Measurements from ENCODE around the gene PTPN9.
"Not testable (repeated sequence)": the region's sequence is repeated elsewhere in the genome, so short reads cannot be mapped to it uniquely, and the experiment has no call there.

PTPN9 gene

GRCh38 chr15:75531041-75531450, 48.1 kb downstream of the PTPN9 start:
- no peak for DNase-seq (ENCODE audit: low read depth in 2 of 2)

DNA sequence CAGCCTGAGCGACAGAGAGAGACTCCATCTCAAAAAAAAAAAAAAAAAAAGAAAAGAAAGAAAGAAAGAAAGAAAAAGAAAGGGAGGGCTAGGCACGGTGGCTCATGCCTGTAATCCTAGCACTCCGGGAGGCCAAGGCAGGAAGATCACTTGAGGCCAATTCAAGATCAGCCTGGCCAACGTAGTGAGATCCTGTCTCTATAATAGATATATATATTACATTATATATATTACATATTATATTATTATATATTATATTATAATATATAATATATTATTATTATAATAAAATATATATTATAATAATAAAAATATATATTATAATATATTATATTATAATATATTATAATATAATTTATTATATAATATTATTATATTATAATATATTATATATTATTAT, 48.9 kb downstream of the PTPN9 start:
- no peak for DNase-seq (ENCODE audit: low read depth in 2 of 2)

DNA sequence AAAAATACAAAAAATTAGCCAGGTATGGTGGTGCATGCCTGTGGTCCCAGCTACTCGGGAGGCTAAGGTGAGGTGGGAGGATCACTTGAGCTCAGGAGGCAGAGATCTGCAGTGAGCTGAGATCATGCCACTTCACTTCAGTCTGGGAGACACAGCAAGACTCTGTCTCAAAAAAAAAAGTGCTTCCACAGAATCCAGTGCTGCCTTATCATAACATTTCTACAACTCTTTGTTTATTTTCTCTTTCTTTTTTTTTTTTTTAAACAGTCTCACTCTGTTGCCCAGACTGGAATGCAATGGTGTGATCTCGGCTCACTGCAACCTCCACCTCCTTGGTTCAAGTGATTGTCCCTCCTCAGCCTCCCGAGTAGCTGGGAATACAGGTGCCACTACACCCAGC, 53.4 kb downstream of the PTPN9 start:
- not testable (repeated sequence) for DNase-seq (ENCODE audit: low read depth in 2 of 2)

GRCh38 chr15:75523011-75523410, 56.1 kb downstream of the PTPN9 start:
- no peak for DNase-seq (ENCODE audit: low read depth in 2 of 2)

DNA sequence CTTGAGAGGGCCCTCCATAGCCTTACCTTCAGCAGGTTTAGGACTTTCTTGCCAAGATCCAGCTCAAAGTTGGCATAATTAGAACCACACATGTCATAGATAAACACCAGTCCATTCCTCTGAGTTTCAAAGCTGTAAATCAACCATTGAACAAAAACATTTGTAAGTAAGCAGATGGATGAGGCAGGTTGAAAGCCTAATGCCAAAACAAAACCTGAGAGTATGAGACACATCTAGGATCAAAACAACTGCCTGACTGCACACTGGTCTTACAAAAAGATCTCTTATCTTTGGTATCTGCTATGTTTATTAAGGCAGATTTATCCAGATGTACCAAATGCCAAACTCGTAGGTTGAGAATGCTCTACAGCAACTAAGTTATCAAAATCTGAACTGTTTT, 61.9 kb downstream of the PTPN9 start:
- no peak for DNase-seq (ENCODE audit: low read depth in 2 of 2)

DNA sequence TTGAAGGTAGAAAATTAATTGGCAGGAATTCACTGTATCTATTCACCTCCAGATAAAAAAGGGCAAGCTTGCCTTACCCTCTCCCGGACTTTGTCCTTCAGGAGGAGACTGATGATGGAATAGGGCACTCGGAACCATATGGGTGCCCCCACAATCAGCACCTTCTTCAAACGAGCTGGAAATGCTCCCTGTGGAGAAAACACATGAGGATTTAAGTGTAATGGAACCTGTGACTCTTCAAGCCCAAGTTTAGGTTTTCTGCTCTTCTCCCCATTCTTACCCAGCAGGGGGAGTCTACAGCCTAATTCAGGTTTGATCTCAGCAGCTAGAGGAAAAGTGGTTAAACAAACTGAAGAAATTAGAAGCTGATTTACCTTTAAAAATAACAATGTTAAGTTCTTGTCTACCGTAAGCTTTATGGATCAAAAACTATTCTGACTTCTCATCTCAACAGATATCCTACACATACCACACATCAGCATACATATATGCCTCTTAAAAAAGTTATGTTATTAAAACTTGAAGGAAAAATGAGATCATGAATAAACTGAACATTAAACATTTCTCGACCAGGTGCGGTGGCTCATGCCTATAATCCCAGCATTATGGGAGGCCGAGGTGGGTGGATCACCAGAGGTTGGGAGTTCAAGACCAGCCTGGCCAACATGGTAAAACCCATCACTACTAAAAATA, 70.1 kb downstream of the PTPN9 start:
- peak in 1 of 2 donors; percentile 15 for DNase-seq (ENCODE audit: low read depth in 2 of 2)

DNA sequence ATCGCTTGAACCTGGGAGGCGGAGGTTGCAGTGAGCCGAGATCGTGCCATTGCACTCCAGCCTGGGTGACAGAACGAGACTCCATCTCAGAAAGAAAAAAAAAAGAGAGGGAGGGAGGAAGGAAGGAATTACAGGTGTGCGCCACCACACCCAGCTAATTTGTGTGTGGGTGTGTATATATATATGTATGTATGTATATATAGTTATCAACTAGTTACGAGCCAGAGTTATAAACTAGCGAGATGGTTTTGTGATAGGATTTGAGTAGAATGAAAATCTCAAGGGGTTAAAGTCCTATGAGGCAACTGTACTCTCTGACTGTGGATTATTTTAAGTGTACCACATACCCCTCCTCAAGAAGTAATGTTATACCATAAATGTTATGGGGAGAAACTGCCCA, 76.8 kb downstream of the PTPN9 start:
- DNase-seq (ENCODE audit: low read depth in 2 of 2), result no peak

- no peak for DNase-seq (ENCODE audit: low read depth in 2 of 2)
Observed at GRCh38 chr15:75493732-75494131, 85.4 kb downstream of the PTPN9 start.

- no peak for DNase-seq (ENCODE audit: low read depth in 2 of 2)
Observed at GRCh38 chr15:75483961-75484360, 95.2 kb downstream of the PTPN9 start.

GRCh38 chr15:75483556-75483955, 95.6 kb downstream of the PTPN9 start:
- not testable (repeated sequence) for DNase-seq (ENCODE audit: low read depth in 2 of 2)

GRCh38 chr15:75483106-75483505, 96.0 kb downstream of the PTPN9 start:
- DNase-seq (ENCODE audit: low read depth in 2 of 2), result no peak

DNA sequence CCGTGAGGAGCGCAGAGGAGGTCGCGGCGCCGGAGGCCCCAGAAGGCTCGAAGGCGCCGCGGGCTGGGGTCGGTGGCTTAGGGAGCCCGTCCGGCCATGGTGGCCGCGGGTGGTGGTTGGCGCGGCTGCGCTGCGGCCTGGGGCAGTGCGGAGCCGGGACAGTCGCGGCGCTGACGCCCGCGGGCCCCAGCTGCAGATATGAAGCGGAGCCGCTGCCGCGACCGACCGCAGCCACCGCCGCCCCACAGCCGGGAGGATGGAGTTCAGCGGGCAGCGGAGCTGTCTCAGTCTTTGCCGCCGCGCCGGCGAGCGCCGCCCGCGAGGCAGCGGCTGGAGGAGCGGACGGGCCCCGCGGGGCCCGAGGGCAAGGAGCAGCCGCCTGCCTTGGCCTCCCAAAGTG, 98.7 kb downstream of the PTPN9 start:
- DNase-seq (ENCODE audit: low read depth in 2 of 2), result not testable (repeated sequence)

DNA sequence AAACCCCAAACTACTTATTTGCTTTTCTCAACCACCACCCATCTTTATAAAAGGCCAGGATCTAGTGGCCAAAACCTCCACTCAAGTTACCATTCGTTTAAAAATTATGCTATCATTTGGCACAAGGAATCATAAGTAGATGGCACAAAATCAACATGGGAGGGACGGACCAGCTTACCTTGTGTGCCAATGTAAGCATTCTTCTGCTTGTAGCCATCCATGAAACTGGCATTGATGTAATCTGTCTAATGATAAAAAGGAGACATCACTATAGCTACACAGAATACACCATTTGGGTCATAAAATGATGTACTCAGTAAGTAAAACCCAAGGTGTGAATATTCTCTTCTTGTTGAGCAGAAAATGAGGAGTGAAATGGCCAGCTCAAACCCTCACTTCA, 99.4 kb downstream of the PTPN9 start:
- no peak for DNase-seq (ENCODE audit: low read depth in 2 of 2)

GRCh38 chr15:75477094-75477493, 102.0 kb downstream of the PTPN9 start:
- DNase-seq (ENCODE audit: low read depth in 2 of 2), result not testable (repeated sequence)

DNA sequence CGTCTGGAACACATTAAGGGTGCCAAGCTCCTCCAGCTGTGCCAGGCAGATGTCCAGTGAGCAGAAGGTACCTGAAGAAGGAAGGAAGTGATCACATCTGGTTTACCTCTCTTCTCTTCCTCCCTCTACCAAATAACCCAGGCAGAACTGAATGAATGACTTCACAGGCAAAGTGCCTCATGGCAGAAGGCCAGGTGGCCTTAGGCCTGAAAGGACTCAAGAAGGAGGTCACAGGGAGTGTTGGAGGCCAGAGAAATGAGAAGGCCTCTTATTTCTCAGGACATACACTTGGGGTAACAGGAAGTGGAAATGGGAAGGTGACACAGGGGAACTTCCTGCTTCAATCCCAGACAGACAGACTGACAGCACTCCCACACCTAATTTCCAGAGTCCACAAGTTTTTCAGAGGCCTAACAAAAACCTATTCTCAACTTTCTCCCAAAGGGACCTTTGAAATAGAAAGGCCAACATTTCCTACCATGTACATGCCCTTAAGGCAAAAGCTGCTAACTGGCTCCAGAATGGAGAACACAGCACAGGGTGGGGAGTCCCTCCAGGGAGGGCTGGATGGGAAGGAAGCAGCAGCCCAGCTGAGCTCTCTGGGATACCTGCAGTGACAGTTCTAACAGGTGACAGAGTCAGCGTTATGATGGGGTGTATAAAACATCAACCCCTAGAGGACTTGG, 110.1 kb downstream of the PTPN9 start:
- DNase-seq (ENCODE audit: low read depth in 2 of 2), result no peak

DNA sequence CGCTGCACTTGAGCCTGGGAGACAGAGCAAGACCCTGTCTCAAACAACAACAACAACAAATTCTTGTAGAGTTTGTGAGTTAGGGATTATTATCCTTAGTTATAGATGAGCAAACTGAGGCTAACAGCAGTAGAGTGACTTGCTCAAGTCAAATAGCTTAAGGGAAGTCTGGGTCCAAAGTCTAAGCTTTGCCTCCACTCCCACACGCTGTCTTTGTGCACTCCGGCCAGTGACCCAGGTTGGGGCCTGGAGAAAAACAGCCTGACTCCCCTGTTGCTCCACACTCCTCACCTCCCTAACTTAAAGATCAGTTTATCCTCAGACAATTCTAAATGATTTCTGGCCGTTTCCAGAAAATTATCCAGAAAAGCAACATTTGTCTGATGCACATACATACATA, 118.5 kb downstream of the PTPN9 start:
- no peak for DNase-seq (ENCODE audit: low read depth in 2 of 2)

DNA sequence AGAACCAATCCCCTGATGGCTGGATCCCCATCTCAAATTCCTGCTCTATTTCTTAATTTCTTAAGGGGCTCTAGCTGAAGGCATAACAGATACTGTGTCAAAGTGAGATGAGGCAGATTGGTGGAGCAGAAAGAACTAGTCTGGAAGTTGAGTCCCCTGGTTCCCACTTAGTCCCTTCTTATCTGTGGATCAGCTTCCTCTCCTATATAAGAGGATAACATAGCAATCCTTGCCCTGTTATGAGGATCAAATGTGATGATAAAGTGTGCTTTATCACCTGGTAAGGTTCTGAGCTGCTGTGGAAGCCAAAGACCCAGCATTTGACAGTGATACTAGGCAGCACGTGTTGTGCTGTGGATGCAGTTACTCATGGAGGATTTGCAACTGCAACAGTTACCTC, 119.5 kb downstream of the PTPN9 start:
- DNase-seq (ENCODE audit: low read depth in 2 of 2), result no peak

- DNase-seq (ENCODE audit: low read depth in 2 of 2), result no peak
Observed at GRCh38 chr15:75456710-75457109, 122.4 kb downstream of the PTPN9 start.

DNA sequence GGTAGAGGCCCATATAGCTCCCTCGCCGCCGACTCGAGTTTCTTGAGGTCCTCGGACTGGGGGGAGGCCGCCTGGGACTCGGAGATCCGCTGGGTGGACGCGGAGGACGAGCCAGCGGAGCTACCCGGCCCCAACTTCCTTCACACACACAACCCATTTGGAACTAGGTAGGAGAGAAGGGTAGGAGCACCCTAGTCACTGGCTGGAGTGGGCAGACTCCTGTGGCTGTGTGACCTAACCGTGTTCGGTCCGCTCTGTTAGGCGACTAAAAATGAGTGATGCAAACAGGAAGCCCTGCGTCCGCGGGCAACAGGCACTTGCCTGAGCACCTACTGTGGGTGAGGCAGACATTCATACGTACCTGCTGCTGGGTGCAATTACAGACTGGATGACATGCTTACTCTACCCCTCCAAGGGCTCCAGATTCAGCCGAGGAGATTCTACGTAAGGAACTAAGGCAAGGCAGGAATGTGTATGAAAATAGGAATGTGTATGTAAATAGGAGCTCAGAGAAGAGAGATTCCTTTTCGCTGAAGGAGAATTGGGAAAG, 123.1 kb downstream of the PTPN9 start:
- peak in 1 of 2 donors; percentile 40 for DNase-seq (ENCODE audit: low read depth in 2 of 2)

DNA sequence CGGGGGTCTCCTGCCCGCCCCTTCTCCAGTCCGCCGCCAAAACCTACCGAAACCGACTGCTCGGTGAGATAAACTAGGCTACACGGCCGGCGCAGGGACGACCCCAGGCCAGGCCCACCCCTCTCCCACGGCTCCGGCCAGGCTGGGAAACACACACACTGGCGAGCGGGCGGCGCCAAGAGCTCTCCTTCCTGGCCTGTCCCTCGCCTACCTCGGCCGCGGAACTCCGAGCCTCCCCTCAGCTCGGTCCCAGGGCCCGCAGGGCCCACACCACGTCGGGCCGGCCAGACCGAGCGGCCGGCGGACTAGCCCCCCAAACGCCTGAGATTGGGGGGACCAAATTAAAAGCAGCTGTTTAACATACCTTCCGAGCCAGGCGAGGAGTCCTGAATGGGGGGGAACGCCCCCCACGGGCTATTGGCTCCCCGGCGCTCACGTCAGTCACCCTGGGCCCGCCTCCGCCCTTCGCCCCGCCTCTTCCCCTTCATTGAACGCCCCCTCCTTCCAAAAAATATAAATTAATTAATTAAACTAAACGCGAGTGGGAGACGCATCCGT, 123.6 kb downstream of the PTPN9 start:
- peak; percentile 82 to 83 for DNase-seq (ENCODE audit: low read depth in 2 of 2)

DNA sequence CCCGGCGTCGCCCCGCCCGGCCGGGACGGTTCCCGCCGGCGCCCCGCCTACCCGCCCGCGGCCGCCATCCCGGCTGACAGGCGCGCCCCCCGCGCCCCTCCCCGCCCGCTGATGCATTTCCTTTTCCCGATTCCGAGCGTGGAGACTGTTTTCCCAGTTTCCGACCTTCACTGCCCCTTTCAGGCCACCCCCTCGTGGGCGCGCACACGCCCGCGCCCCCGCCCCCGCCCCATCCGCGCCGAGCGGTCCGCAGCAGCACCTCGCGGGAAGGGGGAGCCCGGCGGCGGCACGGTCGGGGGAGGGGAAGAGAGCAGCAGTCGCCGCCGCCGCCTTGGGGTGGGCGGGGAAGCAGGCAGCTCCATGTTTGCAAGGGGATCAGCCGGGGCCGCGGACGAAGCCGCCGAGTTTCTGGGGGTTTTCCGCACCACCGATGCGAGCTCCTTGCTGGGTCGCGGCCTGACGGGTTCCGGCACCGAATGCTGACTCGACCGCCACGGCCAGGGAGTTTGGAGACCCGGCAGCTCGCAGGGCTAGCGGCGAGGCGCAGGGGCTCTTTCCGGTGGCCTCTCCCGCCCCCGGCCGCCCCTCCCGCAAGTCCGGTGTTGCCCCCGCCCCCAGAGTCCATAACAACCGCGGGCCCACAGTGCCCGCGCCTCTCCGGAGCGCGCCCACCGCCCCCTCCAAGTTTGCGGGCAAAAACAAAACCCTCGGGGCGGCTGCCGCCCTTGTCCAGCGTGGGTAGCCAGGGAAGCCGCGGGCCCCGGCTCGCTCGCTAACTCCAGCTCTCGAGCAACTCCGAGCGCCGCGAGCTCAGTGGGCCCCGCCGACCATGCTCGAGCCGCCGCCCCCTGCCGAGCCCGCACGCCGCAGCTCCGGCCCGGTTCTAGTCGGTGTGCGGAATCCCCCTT, 124.4 kb downstream of the PTPN9 start:
- peak; percentile 67 to 68 for DNase-seq (ENCODE audit: low read depth in 2 of 2)
